Measurements from ENCODE around the gene PLCH1.

The PLCH1 gene

DNA sequence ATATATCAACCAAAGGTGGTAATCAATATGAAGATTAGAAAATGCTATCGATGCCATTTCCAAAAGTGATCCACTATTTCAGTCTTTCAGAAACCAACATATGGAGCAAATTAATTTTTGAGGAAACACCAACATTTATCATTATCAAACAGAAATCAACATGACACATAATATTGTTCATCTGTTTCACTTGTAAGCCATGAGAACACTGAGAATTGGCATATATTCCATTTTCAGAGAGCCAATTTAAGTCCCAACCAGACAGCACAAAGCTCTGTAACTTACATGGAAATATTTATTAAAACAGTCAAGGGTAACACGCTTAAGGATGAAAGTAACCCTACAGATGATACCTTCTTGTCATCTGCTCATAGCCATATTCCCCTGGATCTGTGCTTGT lies 413.8 kb downstream of the PLCH1 start:
- no peak for DNase-seq

GRCh38 chr3:155330370-155330769 lies 414.5 kb downstream of the PLCH1 start:
- DNase-seq = no peak

DNA sequence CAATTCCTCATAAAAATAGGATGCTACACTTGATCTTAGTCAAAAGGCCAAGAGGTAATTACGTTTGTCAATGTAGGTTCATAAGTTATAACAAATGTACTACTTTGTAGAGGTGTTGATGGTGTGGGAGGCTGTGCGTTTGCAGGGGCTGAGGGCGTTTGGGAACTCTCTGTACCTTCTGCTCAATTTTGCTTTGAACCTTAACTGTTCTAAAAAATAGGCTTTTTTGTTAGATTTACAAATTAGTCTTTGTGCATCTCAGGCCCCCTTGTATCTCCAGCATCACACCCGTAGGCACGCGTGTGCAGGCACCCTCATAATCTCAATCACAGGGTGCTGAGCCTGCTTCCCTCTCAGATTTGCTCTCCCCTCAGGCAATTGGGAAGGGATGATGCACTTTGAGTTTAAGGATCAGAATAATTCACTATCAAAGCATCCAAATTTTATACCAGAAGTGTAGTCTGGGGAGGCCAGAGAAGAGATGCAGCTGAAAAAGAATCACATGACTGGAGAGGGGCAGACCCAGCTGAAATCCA lies 415.3 kb downstream of the PLCH1 start:
- DNase-seq = no peak

DNA sequence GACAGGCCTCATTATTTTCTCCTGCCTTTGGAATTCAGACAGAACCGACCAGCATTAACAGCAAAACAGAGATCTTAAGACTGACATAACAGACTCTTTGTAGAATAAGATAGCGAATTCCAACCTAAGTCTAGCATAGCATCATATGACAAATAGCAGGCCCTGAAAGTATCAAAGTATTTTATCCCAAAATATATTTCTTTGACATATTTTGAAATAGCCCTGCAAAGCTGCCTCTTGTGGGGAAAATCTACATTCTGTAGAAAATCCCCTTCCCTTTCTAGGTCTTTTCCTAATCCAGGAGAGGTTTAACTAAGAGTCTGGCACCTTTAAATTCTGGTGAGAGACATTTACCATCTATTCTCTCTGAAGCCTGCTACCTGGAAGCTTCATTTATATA lies 417.0 kb downstream of the PLCH1 start:
- no peak for DNase-seq

GRCh38 chr3:155327430-155327829 lies 417.4 kb downstream of the PLCH1 start:
- no peak for DNase-seq

- DNase-seq = no peak
Observed at GRCh38 chr3:155326901-155327300, 418.0 kb downstream of the PLCH1 start.

- no peak for DNase-seq
Observed at GRCh38 chr3:155326244-155326643, 418.6 kb downstream of the PLCH1 start.
